Activated CD4-positive, alpha-beta T cell treated with anti-CD3 and anti-CD28 coated beads, Interleukin-2, amount 10 ng/mL, durations not matched to agents 7 days and 5 days (primary cell): ENCODE measurements around the gene CHIC2. TPM values are rescaled to one million over a fixed set of nuclear protein-coding genes. Genes with fewer than 3 reads are reported as not detected.
A peak's percentile ranks its signal among the peaks of the same experiment; 100 is the strongest.

Experiments used
- CTCF ChIA-PET: fragments of 350-600 bp; sonication (Branson Sonifier 250); formaldehyde crosslinking; loops from one replicate; lab custom pipeline; 2021; ENCODE audit warnings: antibody characterized with exemption; lab: Charles Lee
- POLR2A ChIA-PET: fragments of 350-600 bp; sonication (Branson Sonifier 250); formaldehyde crosslinking; loops from one replicate; lab custom pipeline; 2021; ENCODE audit warnings: antibody characterized with exemption; lab: Charles Lee
- DNase-seq: peaks from one replicate; pipeline ENCODE4 v3.0.0-alpha.2; 2020
- H3K27ac Mint-ChIP-seq: one replicate; pipeline ENCODE4 v1.8.0; 2021; ENCODE audit warnings: mild to moderate bottlenecking, moderate library complexity, mixed read lengths
- H3K27me3 Mint-ChIP-seq: one replicate; pipeline ENCODE4 v1.8.0; 2021; ENCODE audit warnings: mixed read lengths
- H3K36me3 Mint-ChIP-seq: one replicate; pipeline ENCODE4 v1.8.0; 2021; ENCODE audit warnings: low read depth, mixed read lengths
- H3K4me1 Mint-ChIP-seq: one replicate; pipeline ENCODE4 v1.8.0; 2021; ENCODE audit warnings: mixed read lengths
- H3K4me3 Mint-ChIP-seq: one replicate; pipeline ENCODE4 v1.8.0; 2021; ENCODE audit warnings: mild to moderate bottlenecking, moderate library complexity, mixed read lengths
- H3K9me3 Mint-ChIP-seq: one replicate; pipeline ENCODE4 v1.8.0; 2021; ENCODE audit warnings: mixed read lengths
- total RNA-seq, 2 experiments: library from RNA; stranded (reverse); gene quantifications; one replicate each; pipeline ENCODE4 v1.2.3, GENCODE V29; 2021

The CHIC2 gene
- total RNA-seq, 2 experiments from 2014 or later: 18.2 to 18.9 TPM

GRCh38 chr4:54090804-54091623 is 26.6 kb upstream of the CHIC2 start:
- H3K27me3 Mint-ChIP-seq: peaks cover 67% of the 10 kb centered on the region
- ChIA-PET POLR2A (no interaction called here), CTCF (interaction anchor here (1.0 to 1.5 kb wide), 2 partner anchors 32 to 161 kb away, joined by 4 read pairs; no protein-coding TSS in a partner anchor)
- H3K36me3 Mint-ChIP-seq: peaks cover 4% of the 10 kb centered on the region
- no peak for DNase-seq
- peaks cover 28% of the 10 kb centered on the region for H3K4me1 Mint-ChIP-seq
- H3K27ac Mint-ChIP-seq: peak overlapping the region; percentile 10
- H3K4me3 Mint-ChIP-seq: peak overlapping the region; percentile 81
- H3K9me3 Mint-ChIP-seq: no peaks in the 10 kb centered on the region

- ChIA-PET POLR2A (no interaction called here), CTCF (interaction anchor here (1.5 kb wide), 1 partner anchor 160 kb away, joined by 4 read pairs; no protein-coding TSS in a partner anchor)
- no peak for DNase-seq
- Mint-ChIP-seq H3K4me1 (peaks cover 28% of the 10 kb centered on the region), H3K4me3 (no peak overlapping the region), H3K9me3 (no peaks in the 10 kb centered on the region), H3K36me3 (peaks cover 4% of the 10 kb centered on the region), H3K27me3 (peaks cover 64% of the 10 kb centered on the region), H3K27ac (no peak overlapping the region)
Observed at GRCh38 chr4:54090404-54090803, 26.0 kb upstream of the CHIC2 start.

GRCh38 chr4:54089875-54090274 is 25.5 kb upstream of the CHIC2 start:
- ChIA-PET CTCF (interaction anchor here (1.1 to 1.5 kb wide), 2 partner anchors 9 to 159 kb away, joined by 3 to 4 read pairs; no protein-coding TSS in a partner anchor), POLR2A (no interaction called here)
- no peak for DNase-seq
- Mint-ChIP-seq H3K4me3 (no peak overlapping the region), H3K36me3 (peaks cover 4% of the 10 kb centered on the region), H3K4me1 (peaks cover 28% of the 10 kb centered on the region), H3K9me3 (no peaks in the 10 kb centered on the region), H3K27ac (no peak overlapping the region), H3K27me3 (peaks cover 59% of the 10 kb centered on the region)

GRCh38 chr4:54085284-54085683 is 20.9 kb upstream of the CHIC2 start:
- H3K36me3 Mint-ChIP-seq: no peaks in the 10 kb centered on the region
- no peaks in the 10 kb centered on the region for H3K4me1 Mint-ChIP-seq
- no peaks in the 10 kb centered on the region for H3K9me3 Mint-ChIP-seq
- peaks cover 27% of the 10 kb centered on the region for H3K27me3 Mint-ChIP-seq
- ChIA-PET CTCF (interaction anchor here (1.0 kb wide), 1 partner anchor 9 kb away, joined by 3 read pairs; no protein-coding TSS in a partner anchor), POLR2A (no interaction called here)
- H3K4me3 Mint-ChIP-seq: no peak overlapping the region
- no peak overlapping the region for H3K27ac Mint-ChIP-seq
- DNase-seq: no peak

GRCh38 chr4:54082168-54082567 is 17.8 kb upstream of the CHIC2 start:
- Mint-ChIP-seq H3K27me3 (peaks cover 19% of the 10 kb centered on the region), H3K4me1 (no peaks in the 10 kb centered on the region), H3K36me3 (no peaks in the 10 kb centered on the region), H3K9me3 (no peaks in the 10 kb centered on the region), H3K27ac (no peak overlapping the region), H3K4me3 (no peak overlapping the region)
- no peak for DNase-seq
- POLR2A ChIA-PET: no interaction called here
- CTCF ChIA-PET: no interaction called here

GRCh38 chr4:54077812-54078211 is 13.4 kb upstream of the CHIC2 start:
- no peak for DNase-seq
- H3K4me3 Mint-ChIP-seq: no peak overlapping the region
- ChIA-PET POLR2A (interaction anchor here (0.6 kb wide), 1 partner anchor 24 kb away, joined by 3 read pairs; no protein-coding TSS in a partner anchor), CTCF (interaction anchor here (1.1 kb wide), 1 partner anchor 16 kb away, joined by 4 read pairs; no protein-coding TSS in a partner anchor)
- no peaks in the 10 kb centered on the region for H3K4me1 Mint-ChIP-seq
- no peaks in the 10 kb centered on the region for H3K9me3 Mint-ChIP-seq
- no peaks in the 10 kb centered on the region for H3K36me3 Mint-ChIP-seq
- peaks cover 8% of the 10 kb centered on the region for H3K27me3 Mint-ChIP-seq
- H3K27ac Mint-ChIP-seq: no peak overlapping the region

- Mint-ChIP-seq H3K36me3 (no peaks in the 10 kb centered on the region), H3K27ac (no peak overlapping the region), H3K4me3 (no peak overlapping the region), H3K27me3 (peaks cover 10% of the 10 kb centered on the region), H3K9me3 (no peaks in the 10 kb centered on the region), H3K4me1 (no peaks in the 10 kb centered on the region)
- CTCF ChIA-PET: no interaction called here
- POLR2A ChIA-PET: no interaction called here
- no peak for DNase-seq
Observed at GRCh38 chr4:54076673-54077072, 12.3 kb upstream of the CHIC2 start.

GRCh38 chr4:54074381-54074780 is 10.0 kb upstream of the CHIC2 start:
- no peaks in the 10 kb centered on the region for H3K9me3 Mint-ChIP-seq
- no peaks in the 10 kb centered on the region for H3K36me3 Mint-ChIP-seq
- H3K27me3 Mint-ChIP-seq: peaks cover 5% of the 10 kb centered on the region
- no peak for DNase-seq
- no peak overlapping the region for H3K27ac Mint-ChIP-seq
- ChIA-PET CTCF (interaction anchor here (1.1 kb wide), 1 partner anchor 13 kb away, joined by 3 read pairs; no protein-coding TSS in a partner anchor), POLR2A (no interaction called here)
- H3K4me3 Mint-ChIP-seq: no peak overlapping the region
- no peaks in the 10 kb centered on the region for H3K4me1 Mint-ChIP-seq

GRCh38 chr4:54073271-54073880 is 9.0 kb upstream of the CHIC2 start:
- Mint-ChIP-seq H3K36me3 (no peaks in the 10 kb centered on the region), H3K27ac (no peak overlapping the region), H3K4me3 (no peak overlapping the region), H3K27me3 (peaks cover 2% of the 10 kb centered on the region), H3K9me3 (no peaks in the 10 kb centered on the region), H3K4me1 (no peaks in the 10 kb centered on the region)
- ChIA-PET CTCF (no interaction called here), POLR2A (interaction anchor here (0.7 kb wide), 1 partner anchor 142 kb away, joined by 3 read pairs; no protein-coding TSS in a partner anchor)
- DNase-seq: no peak

GRCh38 chr4:54067166-54067565 is 2.8 kb upstream of the CHIC2 start:
- no peak overlapping the region for H3K4me3 Mint-ChIP-seq
- CTCF ChIA-PET: interaction anchor here (0.6 to 0.7 kb wide), 2 partner anchors 13 to 1176 kb away, joined by 3 read pairs; no protein-coding TSS in a partner anchor
- POLR2A ChIA-PET: no interaction called here

GRCh38 chr4:54066718-54067129 is 2.3 kb upstream of the CHIC2 start:
- peaks cover 16% of the 10 kb centered on the region for H3K36me3 Mint-ChIP-seq
- H3K4me1 Mint-ChIP-seq: peaks cover 24% of the 10 kb centered on the region
- no peak overlapping the region for H3K4me3 Mint-ChIP-seq
- DNase-seq: no peak
- CTCF ChIA-PET: interaction anchor here (0.7 kb wide), 1 partner anchor 1175 kb away, joined by 3 read pairs; no protein-coding TSS in a partner anchor
- H3K9me3 Mint-ChIP-seq: no peaks in the 10 kb centered on the region
- POLR2A ChIA-PET: no interaction called here
- H3K27ac Mint-ChIP-seq: no peak overlapping the region
- H3K27me3 Mint-ChIP-seq: no peaks in the 10 kb centered on the region

More at GRCh38 chr4:54067166-54067565, 2.8 kb upstream of the CHIC2 start:
- Mint-ChIP-seq H3K27ac (no peak overlapping the region), H3K27me3 (no peaks in the 10 kb centered on the region), H3K36me3 (peaks cover 13% of the 10 kb centered on the region), H3K9me3 (no peaks in the 10 kb centered on the region), H3K4me1 (peaks cover 20% of the 10 kb centered on the region)
- no peak for DNase-seq

- Mint-ChIP-seq H3K4me3 (no peak overlapping the region), H3K36me3 (peaks cover 18% of the 10 kb centered on the region), H3K4me1 (peaks cover 31% of the 10 kb centered on the region), H3K9me3 (no peaks in the 10 kb centered on the region), H3K27me3 (no peaks in the 10 kb centered on the region), H3K27ac (no peak overlapping the region)
- DNase-seq: no peak
- ChIA-PET CTCF (no interaction called here), POLR2A (interaction anchor here (0.6 kb wide), 1 partner anchor 78 kb away, joined by 3 read pairs; no protein-coding TSS in a partner anchor)
Observed at GRCh38 chr4:54066088-54066415, 1.6 kb upstream of the CHIC2 start.
